Stimulated activated effector memory CD8-positive, alpha-beta T cell treated with anti-CD3 and anti-CD28 coated beads, Interleukin-12 subunit alpha, Interleukin-12 subunit beta, amount 100 ng/mL, for 72 hours (primary cell): ENCODE measurements around the gene ZYG11A.

Source experiments
- ATAC-seq: fragments of 150-1000 bp; cut with Tn5 transposase; 2 replicates; pipeline ENCODE4 v1.10.0; 2021
- DNase-seq, 2 donors: peaks; one replicate each; pipeline ENCODE4 v3.0.0; 2021 to 2022; ENCODE audit warnings: low spot score in 2 of 2
- H3K27ac Mint-ChIP-seq: one replicate; pipeline ENCODE4 v1.8.0; 2022; ENCODE audit warnings: mild to moderate bottlenecking, mixed read lengths
- H3K36me3 Mint-ChIP-seq: one replicate; pipeline ENCODE4 v1.8.0; 2022; ENCODE audit warnings: mild to moderate bottlenecking, mixed read lengths
- H3K4me1 Mint-ChIP-seq: one replicate; pipeline ENCODE4 v1.8.0; 2022; ENCODE audit warnings: mixed read lengths
- H3K4me3 Mint-ChIP-seq: one replicate; pipeline ENCODE4 v1.8.0; 2022; ENCODE audit warnings: mild to moderate bottlenecking, mixed read lengths
- H3K9me3 Mint-ChIP-seq: one replicate; pipeline ENCODE4 v1.8.0; 2022; ENCODE audit warnings: mixed read lengths

The ZYG11A gene

GRCh38 chr1:52904927-52905698 is 62.6 kb downstream of the ZYG11A start:
- Mint-ChIP-seq H3K27ac (peak overlapping the region; percentile 26), H3K4me1 (no peaks in the 10 kb centered on the region), H3K4me3 (no peak overlapping the region), H3K36me3 (peaks cover 19% of the 10 kb centered on the region), H3K9me3 (no peaks in the 10 kb centered on the region)
- peak in 1 of 2 donors; percentile 61 for DNase-seq
- peak; percentile 72 for ATAC-seq

GRCh38 chr1:52906135-52906603 is 63.6 kb downstream of the ZYG11A start:
- Mint-ChIP-seq H3K9me3 (no peaks in the 10 kb centered on the region), H3K4me3 (no peak overlapping the region), H3K4me1 (no peaks in the 10 kb centered on the region), H3K36me3 (peaks cover 20% of the 10 kb centered on the region), H3K27ac (no peak overlapping the region)
- ATAC-seq (no peak), DNase-seq (no peak)

GRCh38 chr1:52907068-52907811 is 64.7 kb downstream of the ZYG11A start:
- H3K4me3 Mint-ChIP-seq: no peak overlapping the region
- H3K36me3 Mint-ChIP-seq: peaks cover 23% of the 10 kb centered on the region
- H3K4me1 Mint-ChIP-seq: no peaks in the 10 kb centered on the region
- H3K9me3 Mint-ChIP-seq: no peaks in the 10 kb centered on the region
- DNase-seq: no peak
- ATAC-seq: no peak
- H3K27ac Mint-ChIP-seq: peak overlapping the region; percentile 52

GRCh38 chr1:52907812-52908153 is 65.2 kb downstream of the ZYG11A start:
- Mint-ChIP-seq H3K4me3 (no peak overlapping the region), H3K4me1 (no peaks in the 10 kb centered on the region), H3K9me3 (no peaks in the 10 kb centered on the region), H3K27ac (peak overlapping the region; percentile 52), H3K36me3 (peaks cover 26% of the 10 kb centered on the region)
- no peak for ATAC-seq
- DNase-seq: no peak

GRCh38 chr1:52911541-52911940 is 69.0 kb downstream of the ZYG11A start:
- H3K4me3 Mint-ChIP-seq: no peak overlapping the region
- ATAC-seq (no peak), DNase-seq (no peak)
- no peaks in the 10 kb centered on the region for H3K9me3 Mint-ChIP-seq
- H3K36me3 Mint-ChIP-seq: peaks cover 32% of the 10 kb centered on the region
- H3K4me1 Mint-ChIP-seq: no peaks in the 10 kb centered on the region
- no peak overlapping the region for H3K27ac Mint-ChIP-seq

GRCh38 chr1:52913014-52913413 is 70.5 kb downstream of the ZYG11A start:
- Mint-ChIP-seq H3K4me1 (no peaks in the 10 kb centered on the region), H3K36me3 (peaks cover 30% of the 10 kb centered on the region), H3K9me3 (no peaks in the 10 kb centered on the region), H3K27ac (no peak overlapping the region), H3K4me3 (no peak overlapping the region)
- ATAC-seq (no peak), DNase-seq (no peak)

- Mint-ChIP-seq H3K4me1 (no peaks in the 10 kb centered on the region), H3K36me3 (peaks cover 25% of the 10 kb centered on the region), H3K9me3 (no peaks in the 10 kb centered on the region), H3K4me3 (no peak overlapping the region), H3K27ac (no peak overlapping the region)
- DNase-seq (no peak), ATAC-seq (peak; percentile 43)
Observed at GRCh38 chr1:52913537-52913936, 71.0 kb downstream of the ZYG11A start.

- ATAC-seq: no peak
Observed at GRCh38 chr1:52914463-52914862, 71.9 kb downstream of the ZYG11A start.

GRCh38 chr1:52915211-52915854 is 72.8 kb downstream of the ZYG11A start:
- no peaks in the 10 kb centered on the region for H3K9me3 Mint-ChIP-seq
- peaks cover 12% of the 10 kb centered on the region for H3K36me3 Mint-ChIP-seq
- ATAC-seq (no peak), DNase-seq (no peak)
- peaks cover 16% of the 10 kb centered on the region for H3K4me1 Mint-ChIP-seq
- H3K4me3 Mint-ChIP-seq: no peak overlapping the region
- H3K27ac Mint-ChIP-seq: no peak overlapping the region

More at GRCh38 chr1:52914463-52914862, 71.9 kb downstream of the ZYG11A start:
- peaks cover 17% of the 10 kb centered on the region for H3K36me3 Mint-ChIP-seq
- no peaks in the 10 kb centered on the region for H3K9me3 Mint-ChIP-seq
- H3K4me1 Mint-ChIP-seq: peaks cover 7% of the 10 kb centered on the region
- no peak for DNase-seq
- no peak overlapping the region for H3K4me3 Mint-ChIP-seq
- H3K27ac Mint-ChIP-seq: no peak overlapping the region

GRCh38 chr1:52915855-52916220 is 73.3 kb downstream of the ZYG11A start:
- Mint-ChIP-seq H3K27ac (no peak overlapping the region), H3K36me3 (peaks cover 12% of the 10 kb centered on the region), H3K4me1 (peaks cover 21% of the 10 kb centered on the region), H3K9me3 (no peaks in the 10 kb centered on the region), H3K4me3 (no peak overlapping the region)
- no peak for DNase-seq
- ATAC-seq: no peak

GRCh38 chr1:52916241-52916975 is 73.8 kb downstream of the ZYG11A start:
- ATAC-seq (no peak), DNase-seq (no peak)
- Mint-ChIP-seq H3K36me3 (peaks cover 12% of the 10 kb centered on the region), H3K4me1 (peaks cover 21% of the 10 kb centered on the region), H3K9me3 (no peaks in the 10 kb centered on the region), H3K4me3 (no peak overlapping the region), H3K27ac (no peak overlapping the region)

GRCh38 chr1:52917156-52917555 is 74.6 kb downstream of the ZYG11A start:
- Mint-ChIP-seq H3K9me3 (no peaks in the 10 kb centered on the region), H3K4me3 (no peak overlapping the region), H3K4me1 (peaks cover 21% of the 10 kb centered on the region), H3K27ac (no peak overlapping the region), H3K36me3 (peaks cover 9% of the 10 kb centered on the region)
- DNase-seq (no peak), ATAC-seq (no peak)

- DNase-seq (no peak), ATAC-seq (no peak)
- Mint-ChIP-seq H3K36me3 (peaks cover 6% of the 10 kb centered on the region), H3K27ac (no peak overlapping the region), H3K4me1 (peaks cover 21% of the 10 kb centered on the region), H3K4me3 (no peak overlapping the region), H3K9me3 (no peaks in the 10 kb centered on the region)
Observed at GRCh38 chr1:52917581-52917980, 75.0 kb downstream of the ZYG11A start.

GRCh38 chr1:52918201-52918600 is 75.6 kb downstream of the ZYG11A start:
- Mint-ChIP-seq H3K4me1 (peaks cover 21% of the 10 kb centered on the region), H3K27ac (no peak overlapping the region), H3K36me3 (peaks cover 6% of the 10 kb centered on the region), H3K9me3 (no peaks in the 10 kb centered on the region), H3K4me3 (no peak overlapping the region)
- ATAC-seq (no peak), DNase-seq (no peak)

GRCh38 chr1:52919051-52919722 is 76.6 kb downstream of the ZYG11A start:
- Mint-ChIP-seq H3K4me1 (peaks cover 21% of the 10 kb centered on the region), H3K27ac (peak overlapping the region; percentile 58), H3K9me3 (no peaks in the 10 kb centered on the region), H3K4me3 (no peak overlapping the region), H3K36me3 (peaks cover 6% of the 10 kb centered on the region)
- peak; percentile 62 for ATAC-seq
- DNase-seq: no peak
